HepG2 (cell line): ENCODE data around the gene LRRC4C. TPM values are rescaled to one million over a fixed set of nuclear protein-coding genes. Genes with fewer than 3 reads are reported as not detected.
A peak's percentile ranks its signal among the peaks of the same experiment; 100 is the strongest.

Experiments
- CREM ChIP-seq, 2 experiments: sonication (generic) in 1 of 2; formaldehyde crosslinking in 1 of 2; IDR thresholded peaks; 2 replicates each; pipeline versions ENCODE4 v1.4.0 to v1.6.1; 2016 to 2020; ENCODE audit warnings: antibody characterized with exemption in 1 of 2, mild to moderate bottlenecking in 1 of 2, missing genetic modification reagents in 1 of 2
- KDM3A ChIP-seq: IDR thresholded peaks from 2 replicates; pipeline ENCODE4 v1.6.1; 2018; ENCODE audit warnings: low read depth, missing compliant biosample characterization
- MED1 ChIP-seq: sonication (generic); formaldehyde crosslinking; IDR thresholded peaks from 2 replicates; pipeline ENCODE4 v1.4.0; 2020; ENCODE audit warnings: missing genetic modification reagents
- MEF2D ChIP-seq: sonication (generic); formaldehyde crosslinking; IDR thresholded peaks from 2 replicates; pipeline ENCODE4 v1.5.1; 2020; ENCODE audit warnings: mild to moderate bottlenecking, missing genetic modification reagents
- MXI1 ChIP-seq: IDR thresholded peaks from 3 replicates; pipeline ENCODE4 v1.6.1; 2012; ENCODE audit warnings: low read depth, low read length, inconsistent platforms, borderline replicate concordance
- NR2F1 ChIP-seq, 2 experiments: fragments of 450-650 bp in 1 of 2; formaldehyde crosslinking in 1 of 2; IDR thresholded peaks; 2 replicates each; pipeline versions ENCODE4 v1.5.0 to v1.6.1; 2016 to 2020; ENCODE audit warnings: mild to moderate bottlenecking in 1 of 2, missing compliant biosample characterization in 1 of 2, missing genetic modification reagents in 1 of 2, moderate library complexity in 1 of 2
- PITX1 ChIP-seq: sonication (generic); formaldehyde crosslinking; IDR thresholded peaks from 2 replicates; pipeline ENCODE4 v1.5.1; 2020; ENCODE audit warnings: mild to moderate bottlenecking, missing genetic modification reagents
- PRMT3 ChIP-seq: sonication (generic); formaldehyde crosslinking; IDR thresholded peaks from 2 replicates; pipeline ENCODE4 v1.8.1; 2022; ENCODE audit warnings: low read depth, mild to moderate bottlenecking, moderate library complexity, missing genetic modification reagents, borderline replicate concordance
- REPIN1 ChIP-seq: sonication (generic); formaldehyde crosslinking; IDR thresholded peaks from 2 replicates; pipeline ENCODE4 v1.8.0; 2022; ENCODE audit warnings: missing genetic modification reagents, low read depth, mild to moderate bottlenecking, borderline replicate concordance
- THRA ChIP-seq: sonication (generic); formaldehyde crosslinking; IDR thresholded peaks from 2 replicates; pipeline ENCODE4 v1.4.0; 2020; ENCODE audit warnings: missing genetic modification reagents, borderline replicate concordance
- ZNF232 ChIP-seq: sonication (generic); formaldehyde crosslinking; IDR thresholded peaks from 2 replicates; pipeline ENCODE4 v1.4.0; 2020; ENCODE audit warnings: missing genetic modification reagents, borderline replicate concordance
- ZNF234 ChIP-seq: sonication (generic); formaldehyde crosslinking; conservative IDR thresholded peaks from 2 replicates; pipeline ENCODE4 v1.5.1; 2020; ENCODE audit warnings: mild to moderate bottlenecking, missing genetic modification reagents
- ZNF256 ChIP-seq: sonication (generic); formaldehyde crosslinking; conservative IDR thresholded peaks from 2 replicates; pipeline ENCODE4 v1.4.0; 2020; ENCODE audit warnings: missing genetic modification reagents
- ZNF329 ChIP-seq: sonication (generic); formaldehyde crosslinking; IDR thresholded peaks from 2 replicates; pipeline ENCODE4 v1.9.0; 2021; ENCODE audit warnings: low read depth, mild to moderate bottlenecking, missing genetic modification reagents
- ZNF547 ChIP-seq: sonication (generic); formaldehyde crosslinking; IDR thresholded peaks from 2 replicates; pipeline ENCODE4 v1.5.1; 2020; ENCODE audit warnings: mild to moderate bottlenecking, missing genetic modification reagents
- ZNF589 ChIP-seq: sonication (generic); formaldehyde crosslinking; conservative IDR thresholded peaks from 2 replicates; pipeline ENCODE4 v1.8.0; 2022; ENCODE audit warnings: mild to moderate bottlenecking, moderate library complexity, missing genetic modification reagents
- ZNF605 ChIP-seq: sonication (generic); formaldehyde crosslinking; IDR thresholded peaks from 2 replicates; pipeline ENCODE4 v1.8.0; 2022; ENCODE audit warnings: mild to moderate bottlenecking, missing genetic modification reagents
- ZXDC ChIP-seq: sonication (generic); formaldehyde crosslinking; IDR thresholded peaks from 2 replicates; pipeline ENCODE4 v1.5.0; 2020; ENCODE audit warnings: mild to moderate bottlenecking, missing genetic modification reagents
- polyA plus RNA-seq, 8 experiments: library from polyadenylated mRNA; depleted of rRNA in 3 of 8; stranded (reverse) in 7 of 8; unstranded in 1 of 8; fragments of >200 nt; fragmentation: Illumina TruSeq in 4 of 8; extraction: Trizol in 4 of 8; gene quantifications; 2 replicates each; pipeline versions ENCODE4 v1.2.1 to v1.2.3, GENCODE V29; 2011 to 2016; ENCODE audit warnings: low read depth in 4 of 8, missing spikeins in 1 of 8, mixed read lengths in 1 of 8; ENCODE audit not compliant: insufficient read depth in 1 of 8
- total RNA-seq, 5 experiments: library from RNA; depleted of rRNA; stranded (reverse); fragments of >200 nt; fragmentation: Illumina TruSeq; extraction: Trizol; gene quantifications; 2 replicates each; pipeline ENCODE4 v1.2.3, GENCODE V29; 2016; ENCODE audit warnings: low read depth in 1 of 5
- TF ChIP-seq, protein P1 (sequence below): sonication (generic); formaldehyde crosslinking; IDR thresholded peaks from 2 replicates; pipeline ENCODE4 v1.8.1; 2023; ENCODE audit warnings: mild to moderate bottlenecking, missing genetic modification reagents
- TF ChIP-seq, protein P2 (sequence below): IDR thresholded peaks from 2 replicates; pipeline ENCODE4 v1.6.1; 2012; ENCODE audit warnings: low read length, improper control_type of control experiment

Gene LRRC4C
- total and polyA plus RNA-seq, 2 of the 13 experiments (the other 11 are each of a cell fraction or from before 2014, with no cell fraction given) = not detected

DNA sequence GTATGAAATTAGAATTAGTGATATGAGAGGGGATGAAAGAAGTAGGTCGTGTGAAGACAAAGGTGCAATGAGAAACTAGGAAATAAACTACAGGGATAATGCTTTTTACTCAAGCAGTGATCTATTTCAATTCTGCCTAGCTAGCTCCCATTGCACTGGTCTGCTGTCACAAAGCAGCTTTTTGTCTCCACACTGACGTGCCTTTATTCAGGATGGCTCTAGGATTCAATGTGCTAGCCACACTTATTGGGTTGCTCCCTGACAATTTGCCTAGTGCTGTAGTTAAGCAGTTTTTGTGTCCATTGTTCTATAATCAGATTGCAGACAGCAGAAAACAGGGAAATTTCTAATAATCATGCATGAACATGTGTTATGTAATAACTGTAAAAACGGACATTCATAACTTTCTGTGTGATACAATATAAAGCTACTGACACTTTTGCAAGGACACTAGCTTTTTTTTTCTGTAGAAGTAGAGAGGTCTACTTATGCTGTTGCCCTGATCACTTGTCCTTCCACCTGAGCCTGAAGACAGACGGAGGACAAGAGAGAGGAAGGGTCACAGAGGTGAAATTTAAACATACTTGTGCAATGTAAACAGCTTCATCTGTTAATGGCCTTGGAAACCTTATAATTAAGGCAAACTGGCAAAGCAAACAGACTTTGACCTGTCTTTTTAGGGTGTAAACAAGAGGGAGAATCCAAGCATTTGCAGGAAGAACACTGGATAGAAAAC is 269.6 kb downstream of the LRRC4C start (continued):
- TF ChIP-seq ZNF232 (CRISPR knock-in tag) (no peak), PITX1 (CRISPR knock-in tag) (no peak), NR2F1 (CRISPR knock-in tag; IDR thresholded peaks at IDR 0.05) (peak; percentile 68 to 81), MXI1 (no peak), CREM (IDR thresholded peaks at IDR 0.05) (0 out of 2 replicates have a peak, but pooled peaks have one; percentile 17), CREM (CRISPR knock-in tag; IDR thresholded peaks at IDR 0.05) (no peak), ZNF605 (CRISPR knock-in tag) (no peak), ZNF256 (CRISPR knock-in tag) (no peak), KDM3A (CRISPR knock-in tag) (no peak), REPIN1 (CRISPR knock-in tag) (no peak), ZNF547 (no peak), MED1 (CRISPR knock-in tag) (peak; percentile 52; the same call in 1 of the 2 replicates), ZNF589 (CRISPR knock-in tag) (no peak), ZXDC (CRISPR knock-in tag) (no peak), ZNF234 (CRISPR knock-in tag) (no peak), ZNF329 (CRISPR knock-in tag) (no peak), THRA (CRISPR knock-in tag) (peak; percentile 61; the same call in 1 of the 2 replicates), PRMT3 (CRISPR knock-in tag) (no peak), MEF2D (CRISPR knock-in tag) (no peak)
- TF ChIP-seq, protein P1, sequence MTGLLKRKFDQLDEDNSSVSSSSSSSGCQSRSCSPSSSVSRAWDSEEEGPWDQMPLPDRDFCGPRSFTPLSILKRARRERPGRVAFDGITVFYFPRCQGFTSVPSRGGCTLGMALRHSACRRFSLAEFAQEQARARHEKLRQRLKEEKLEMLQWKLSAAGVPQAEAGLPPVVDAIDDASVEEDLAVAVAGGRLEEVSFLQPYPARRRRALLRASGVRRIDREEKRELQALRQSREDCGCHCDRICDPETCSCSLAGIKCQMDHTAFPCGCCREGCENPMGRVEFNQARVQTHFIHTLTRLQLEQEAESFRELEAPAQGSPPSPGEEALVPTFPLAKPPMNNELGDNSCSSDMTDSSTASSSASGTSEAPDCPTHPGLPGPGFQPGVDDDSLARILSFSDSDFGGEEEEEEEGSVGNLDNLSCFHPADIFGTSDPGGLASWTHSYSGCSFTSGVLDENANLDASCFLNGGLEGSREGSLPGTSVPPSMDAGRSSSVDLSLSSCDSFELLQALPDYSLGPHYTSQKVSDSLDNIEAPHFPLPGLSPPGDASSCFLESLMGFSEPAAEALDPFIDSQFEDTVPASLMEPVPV (CRISPR knock-in tag) = no peak
- TF ChIP-seq, protein P2, sequence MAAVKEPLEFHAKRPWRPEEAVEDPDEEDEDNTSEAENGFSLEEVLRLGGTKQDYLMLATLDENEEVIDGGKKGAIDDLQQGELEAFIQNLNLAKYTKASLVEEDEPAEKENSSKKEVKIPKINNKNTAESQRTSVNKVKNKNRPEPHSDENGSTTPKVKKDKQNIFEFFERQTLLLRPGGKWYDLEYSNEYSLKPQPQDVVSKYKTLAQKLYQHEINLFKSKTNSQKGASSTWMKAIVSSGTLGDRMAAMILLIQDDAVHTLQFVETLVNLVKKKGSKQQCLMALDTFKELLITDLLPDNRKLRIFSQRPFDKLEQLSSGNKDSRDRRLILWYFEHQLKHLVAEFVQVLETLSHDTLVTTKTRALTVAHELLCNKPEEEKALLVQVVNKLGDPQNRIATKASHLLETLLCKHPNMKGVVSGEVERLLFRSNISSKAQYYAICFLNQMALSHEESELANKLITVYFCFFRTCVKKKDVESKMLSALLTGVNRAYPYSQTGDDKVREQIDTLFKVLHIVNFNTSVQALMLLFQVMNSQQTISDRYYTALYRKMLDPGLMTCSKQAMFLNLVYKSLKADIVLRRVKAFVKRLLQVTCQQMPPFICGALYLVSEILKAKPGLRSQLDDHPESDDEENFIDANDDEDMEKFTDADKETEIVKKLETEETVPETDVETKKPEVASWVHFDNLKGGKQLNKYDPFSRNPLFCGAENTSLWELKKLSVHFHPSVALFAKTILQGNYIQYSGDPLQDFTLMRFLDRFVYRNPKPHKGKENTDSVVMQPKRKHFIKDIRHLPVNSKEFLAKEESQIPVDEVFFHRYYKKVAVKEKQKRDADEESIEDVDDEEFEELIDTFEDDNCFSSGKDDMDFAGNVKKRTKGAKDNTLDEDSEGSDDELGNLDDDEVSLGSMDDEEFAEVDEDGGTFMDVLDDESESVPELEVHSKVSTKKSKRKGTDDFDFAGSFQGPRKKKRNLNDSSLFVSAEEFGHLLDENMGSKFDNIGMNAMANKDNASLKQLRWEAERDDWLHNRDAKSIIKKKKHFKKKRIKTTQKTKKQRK = no peak
